Endometrial microvascular endothelial cells (primary cell): ENCODE measurements around the gene CEACAM5. TPM values are rescaled to one million over a fixed set of nuclear protein-coding genes. Genes with fewer than 3 reads are reported as not detected.

Source experiments
- in situ Hi-C: cut with HindIII; loops from 2 replicates; pipeline ENCODE4 v1.10.0; 2017; ENCODE audit warnings: low sequenced_read_pairs, low pct_unique_long_range_greater_than_20kb; ENCODE audit errors: inconsistent ontology term
- total RNA-seq: library from RNA; depleted of rRNA; stranded (reverse); fragments of >200 nt; gene quantifications from one replicate; pipeline ENCODE4 v1.2.3, GENCODE V29; 2015; ENCODE audit errors: inconsistent ontology term

Gene CEACAM5
- total RNA-seq = not detected

- in situ Hi-C loops = no loop called here
These were observed at the start of gene CEACAM5 for GRCh38 chr19:41708481-41708880. Gene CEACAM5 (plus strand): TSS chr19:41708626. CDS start chr19:41708732, 106 bp downstream.

- in situ Hi-C loops = no loop called here
These were observed 42.4 kb upstream of the CEACAM5 start for GRCh38 chr19:41666075-41666474.

- in situ Hi-C loops = no loop called here
These were observed 40.1 kb upstream of the CEACAM5 start for GRCh38 chr19:41668315-41668714.

GRCh38 chr19:41670755-41671154 is 37.7 kb upstream of the CEACAM5 start:
- in situ Hi-C loops = no loop called here

GRCh38 chr19:41671486-41671885 is 36.9 kb upstream of the CEACAM5 start:
- in situ Hi-C loops = no loop called here

- in situ Hi-C loops = no loop called here
These were observed 26.0 kb upstream of the CEACAM5 start for GRCh38 chr19:41682437-41682836.

- in situ Hi-C loops = no loop called here
These were observed 21.0 kb upstream of the CEACAM5 start for GRCh38 chr19:41687419-41687818.

- in situ Hi-C loops = no loop called here
These were observed 20.3 kb upstream of the CEACAM5 start, which contains the start of gene CEACAM7 for GRCh38 chr19:41688098-41688497. Gene CEACAM7 (minus strand): TSS chr19:41688270. CDS start chr19:41688165, 105 bp downstream.

- in situ Hi-C loops = no loop called here
These were observed 19.7 kb upstream of the CEACAM5 start for GRCh38 chr19:41688687-41689086.

GRCh38 chr19:41689993-41690800 is 18.2 kb upstream of the CEACAM5 start:
- in situ Hi-C loops = no loop called here

GRCh38 chr19:41690801-41691065 is 17.7 kb upstream of the CEACAM5 start:
- in situ Hi-C loops = no loop called here

- in situ Hi-C loops = no loop called here
These were observed 17.0 kb upstream of the CEACAM5 start for GRCh38 chr19:41691268-41691970.

GRCh38 chr19:41694196-41694595 is 14.2 kb upstream of the CEACAM5 start:
- in situ Hi-C loops = no loop called here

- in situ Hi-C loops = no loop called here
These were observed 13.4 kb upstream of the CEACAM5 start for GRCh38 chr19:41694831-41695635.

GRCh38 chr19:41695745-41696144 is 12.7 kb upstream of the CEACAM5 start:
- in situ Hi-C loops = no loop called here

- in situ Hi-C loops = no loop called here
These were observed 11.8 kb upstream of the CEACAM5 start for GRCh38 chr19:41696402-41697197.

GRCh38 chr19:41697198-41697855 is 11.1 kb upstream of the CEACAM5 start:
- in situ Hi-C loops = no loop called here

GRCh38 chr19:41698746-41699230 is 9.6 kb upstream of the CEACAM5 start:
- in situ Hi-C loops = no loop called here
